GM18520 (cell line): ENCODE measurements around the gene GABRG3.
"Not testable (repeated sequence)": the region's sequence is repeated elsewhere in the genome, so short reads cannot be mapped to it uniquely, and the experiment has no call there.

ENCODE experiments used
- ATAC-seq: cut with Tn5 transposase; IDR thresholded peaks from one replicate; pipeline ENCODE4 v1.9.1; 2021; ENCODE audit not compliant: unreplicated experiment

Gene GABRG3

GRCh38 chr15:27324886-27325615 is 354.1 kb downstream of the GABRG3 start:
- no peak for ATAC-seq

- no peak for ATAC-seq
These were observed 356.6 kb downstream of the GABRG3 start for GRCh38 chr15:27327467-27328025.

GRCh38 chr15:27328186-27328585 is 357.2 kb downstream of the GABRG3 start:
- no peak for ATAC-seq

- ATAC-seq: no peak
These were observed 357.6 kb downstream of the GABRG3 start for GRCh38 chr15:27328608-27329007.

DNA sequence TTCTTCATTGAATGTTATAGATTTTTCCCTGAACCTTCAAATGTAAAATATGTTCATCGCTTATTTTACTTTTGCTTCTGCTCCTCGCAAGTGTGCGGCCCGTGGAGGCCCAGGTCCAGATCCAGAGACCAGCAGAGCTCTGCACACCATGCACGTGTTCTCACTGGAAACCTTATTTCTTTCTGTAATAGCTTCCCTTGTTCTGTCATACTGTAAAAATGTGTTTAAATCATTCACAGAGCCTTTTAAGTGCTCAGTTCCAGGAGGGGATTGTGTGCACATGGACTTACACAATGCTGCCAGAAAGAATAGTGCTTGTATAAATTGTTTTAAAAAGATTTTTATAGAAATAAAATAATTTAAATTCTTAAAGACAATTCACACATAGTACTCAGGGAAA is 359.3 kb downstream of the GABRG3 start:
- no peak for ATAC-seq

DNA sequence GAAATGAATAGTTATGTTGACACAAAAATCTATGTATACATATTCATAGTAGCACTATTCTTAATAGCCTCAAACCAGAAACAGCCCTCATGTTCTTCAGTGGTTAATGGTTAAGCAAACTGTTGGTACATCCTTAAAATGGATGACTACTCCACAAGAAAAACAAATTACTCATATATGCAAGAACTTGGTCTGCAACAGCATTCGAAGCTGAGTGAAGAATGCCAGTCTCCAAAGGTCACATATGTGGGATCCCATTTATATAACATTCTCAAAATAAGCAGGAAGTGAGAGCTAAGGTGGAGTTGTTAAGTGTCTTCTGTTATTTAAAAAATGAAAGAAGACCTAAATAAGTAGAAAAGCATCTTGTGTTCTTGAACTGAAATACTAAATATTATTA is 365.7 kb downstream of the GABRG3 start:
- no peak for ATAC-seq

GRCh38 chr15:27339138-27339537 is 368.2 kb downstream of the GABRG3 start:
- ATAC-seq: no peak

DNA sequence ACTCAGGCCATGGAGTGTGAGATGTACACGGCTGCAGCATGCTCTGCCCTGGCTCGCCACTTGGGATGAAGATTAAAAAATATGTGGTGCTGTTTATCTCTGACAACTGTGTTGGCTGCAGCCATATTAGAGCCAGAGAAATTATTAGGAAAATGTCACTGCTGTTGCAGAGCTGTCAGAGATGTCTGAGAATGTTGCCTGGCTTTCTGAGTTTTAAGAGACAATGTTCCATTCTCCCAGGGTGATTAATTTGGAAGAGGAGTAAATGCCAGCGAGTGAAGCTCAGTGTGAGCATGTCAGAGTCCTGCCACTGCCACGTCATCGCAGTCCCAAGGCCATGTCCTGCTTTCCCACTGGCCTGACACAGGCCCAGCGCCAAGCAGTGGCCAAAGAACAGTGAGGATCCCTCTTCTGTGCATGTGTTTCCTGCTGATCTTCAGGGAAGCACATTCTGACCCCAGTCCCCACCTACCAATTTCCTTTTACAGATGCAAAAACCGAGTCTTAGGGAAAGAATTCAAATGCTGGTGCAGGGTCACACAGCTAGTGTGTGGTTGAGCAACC is 370.9 kb downstream of the GABRG3 start:
- no peak for ATAC-seq

GRCh38 chr15:27342991-27343390 is 372.0 kb downstream of the GABRG3 start:
- ATAC-seq: no peak

- ATAC-seq: no peak
These were observed 381.2 kb downstream of the GABRG3 start for GRCh38 chr15:27352136-27352535.

DNA sequence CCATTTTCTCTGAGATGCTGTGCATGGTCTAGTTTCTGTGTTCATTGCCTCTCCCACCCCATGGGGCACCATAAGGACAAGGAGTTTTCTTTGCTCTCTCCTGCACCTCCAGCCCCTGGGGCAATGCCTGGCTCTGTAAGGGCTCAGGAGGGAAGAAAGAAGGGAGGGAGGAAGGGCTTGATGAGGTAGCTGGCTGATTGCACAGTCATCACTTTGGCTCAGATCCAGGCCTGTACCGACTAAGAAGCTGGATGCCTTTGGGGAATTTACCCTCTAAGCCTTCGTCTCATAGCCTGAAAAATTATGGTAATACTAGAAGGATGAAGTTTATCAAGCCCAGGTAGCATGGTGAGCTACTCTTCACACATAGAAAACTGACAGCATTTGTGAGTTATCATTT is 382.9 kb downstream of the GABRG3 start:
- no peak for ATAC-seq

- ATAC-seq: no peak
These were observed 387.9 kb downstream of the GABRG3 start for GRCh38 chr15:27358751-27359434.

GRCh38 chr15:27359586-27359985 is 388.6 kb downstream of the GABRG3 start:
- ATAC-seq: no peak

GRCh38 chr15:27360316-27360715 is 389.3 kb downstream of the GABRG3 start:
- no peak for ATAC-seq

GRCh38 chr15:27361438-27361837 is 390.5 kb downstream of the GABRG3 start:
- no peak for ATAC-seq

DNA sequence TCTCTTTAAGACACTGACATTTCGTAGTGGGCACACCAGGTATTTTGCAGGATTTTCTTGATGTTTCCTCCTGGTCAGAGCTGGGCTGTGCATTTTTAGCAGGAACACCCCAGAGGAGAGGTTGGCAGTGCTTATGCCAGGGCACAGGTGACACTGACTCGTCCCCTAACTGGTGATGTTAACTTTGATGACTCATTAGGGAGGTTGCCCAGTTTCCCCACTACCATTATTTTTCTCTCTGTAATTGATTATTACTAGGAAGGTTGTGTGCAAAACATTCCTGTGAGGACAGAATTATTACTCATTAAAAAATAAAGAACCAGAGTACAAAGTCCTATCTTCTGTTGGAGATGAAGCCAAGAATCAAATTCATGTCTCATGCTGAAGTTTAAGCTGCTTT is 394.5 kb downstream of the GABRG3 start:
- no peak for ATAC-seq

- ATAC-seq: not testable (repeated sequence)
These were observed 406.4 kb downstream of the GABRG3 start for GRCh38 chr15:27377391-27377790.

GRCh38 chr15:27382361-27383025 is 411.5 kb downstream of the GABRG3 start:
- ATAC-seq: no peak

DNA sequence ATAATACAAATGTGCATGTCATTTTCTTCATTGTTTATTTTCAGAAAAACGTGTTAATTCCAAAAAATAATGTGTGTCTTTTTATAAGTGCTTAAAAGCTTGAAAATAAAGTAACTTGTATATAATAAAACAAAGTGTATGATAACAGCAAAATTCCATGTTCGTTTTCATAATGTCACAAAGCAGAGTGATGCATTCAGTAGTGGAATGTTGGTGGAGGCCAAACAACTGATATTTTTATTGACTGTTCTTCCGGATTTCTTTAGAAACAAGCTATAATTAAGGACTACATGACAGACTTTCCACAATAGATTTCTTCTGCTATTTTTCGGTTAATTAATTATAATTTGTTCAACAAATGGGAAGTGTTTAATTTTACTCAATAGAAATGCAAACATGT is 412.7 kb downstream of the GABRG3 start:
- no peak for ATAC-seq

GRCh38 chr15:27392163-27392562 is 421.2 kb downstream of the GABRG3 start:
- no peak for ATAC-seq

DNA sequence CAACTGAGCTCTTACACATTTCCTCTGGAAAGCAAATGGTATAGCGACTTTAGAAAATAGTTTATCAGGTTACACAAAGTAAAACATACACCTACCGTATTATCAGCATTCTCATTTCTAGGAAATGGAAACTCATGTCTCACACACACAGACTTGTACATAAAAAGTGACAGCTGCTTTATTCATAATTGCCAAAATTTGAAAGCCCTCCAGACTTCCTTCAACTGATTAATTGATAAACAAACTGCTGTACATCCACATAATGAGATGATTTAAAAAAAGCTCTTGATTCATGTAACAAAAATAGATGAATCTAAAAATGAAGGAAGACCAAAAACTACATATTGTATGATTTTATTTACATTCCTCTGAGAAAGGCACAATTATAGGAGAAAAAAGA is 425.5 kb downstream of the GABRG3 start:
- ATAC-seq: no peak
